ENCODE data around the gene MLXIPL. TPM values are rescaled to one million over a fixed set of nuclear protein-coding genes. Genes with fewer than 3 reads are reported as not detected.

MLXIPL gene
- total and polyA plus RNA-seq, 2 of the 8 experiments (the other 6 are each of a cell fraction or from before 2014, with no cell fraction given): 9.4 to 10.6 TPM

DNA sequence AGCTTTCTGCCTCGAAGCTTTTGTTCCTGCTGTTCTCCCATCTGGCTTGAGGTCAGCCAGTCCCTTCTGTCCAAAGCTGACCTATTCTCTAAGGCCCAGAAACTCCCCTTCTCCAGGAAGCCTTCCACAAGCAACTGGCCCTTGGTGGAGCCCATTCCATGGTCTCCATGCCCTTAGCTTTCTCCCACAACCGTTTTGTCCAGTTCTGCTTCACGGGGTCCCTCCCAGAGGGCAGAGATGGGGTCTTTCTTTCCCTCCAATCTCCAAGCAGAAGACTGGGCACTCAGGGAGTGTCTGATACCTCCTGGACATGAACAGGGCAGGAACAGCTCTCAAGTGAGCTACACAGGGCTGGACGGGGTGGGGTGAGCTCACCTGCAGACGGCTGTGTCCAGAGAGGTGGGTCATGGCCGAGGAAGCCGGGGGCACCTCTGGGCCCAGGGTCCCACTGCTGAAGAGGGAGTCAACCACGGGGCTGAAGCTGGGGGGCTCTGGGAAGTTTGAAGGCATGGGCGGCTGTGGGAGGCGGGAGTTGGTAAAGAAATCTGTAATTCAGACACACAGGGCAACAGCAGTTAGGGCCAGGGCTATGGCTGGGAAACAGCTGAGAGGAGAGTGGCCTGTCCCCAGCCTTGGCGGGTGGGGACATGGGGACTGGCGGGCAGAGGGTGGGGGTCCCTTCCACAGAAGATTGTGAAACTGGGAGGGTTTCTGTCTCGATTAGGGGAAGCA is 25.0 kb downstream of the MLXIPL start:
- Histone ChIP-seq H4K5ac (ENCODE audit: insufficient read length, low read depth, low read length) (no peak overlapping the region), H3K36me3 (ENCODE audit: control insufficient read depth in 2 of 4, insufficient read depth in 4 of 4, low read length in 3 of 4) (no peaks in the 10 kb centered on the region; a peak in 1 of 8 replicates), H3K14ac (ENCODE audit: insufficient read length) (no peak overlapping the region), H3K4ac (replicated peaks; ENCODE audit: insufficient read length, low read depth, low read length) (no peak overlapping the region), H3K4me1 (replicated peaks in 1 of 4; ENCODE audit: control insufficient read depth in 3 of 4, insufficient read depth in 4 of 4, low read length in 3 of 4) (peaks cover 0 to 14% (median 4%) of the 10 kb centered on the region in 4 experiments; a peak in 6 of 7 replicates), H3K23ac (ENCODE audit: insufficient read length) (no peak overlapping the region), H3K4me2 (ENCODE audit: insufficient read depth in 1 of 2, low read depth in 2 of 2, low read length in 2 of 2) (no peak overlapping the region), H3K27ac (ENCODE audit: low read depth, low read length) (no peak overlapping the region), H4K8ac (ENCODE audit: extremely low read depth, insufficient read depth, low read length) (no peak overlapping the region), H2BK120ac (replicated peaks; ENCODE audit: low read depth, low read length) (no peak overlapping the region), H3K27me3 (replicated peaks in 1 of 4; ENCODE audit: control insufficient read depth in 3 of 4, extremely low read depth in 1 of 4, insufficient read depth in 3 of 4, low read length in 3 of 4) (no peaks in the 10 kb centered on the region), H4K91ac (replicated peaks; ENCODE audit: insufficient read length, low read length) (no peak overlapping the region), H2AK5ac (ENCODE audit: low read depth, low read length) (no peak overlapping the region), H3K18ac (ENCODE audit: extremely low read depth, low read length) (no peak overlapping the region), H3K9ac (replicated peaks in 1 of 4; ENCODE audit: extremely low read depth in 1 of 4, low read depth in 3 of 4, low read length in 3 of 4) (no peak overlapping the region), H3K23me2 (ENCODE audit: low read depth, low read length) (peaks cover 6% of the 10 kb centered on the region; the same call in 1 of the 2 replicates), H3K79me2 (ENCODE audit: control insufficient read depth in 1 of 2, insufficient read depth in 2 of 2, low read length in 2 of 2) (no peaks in the 10 kb centered on the region), H3K4me3 (ENCODE audit: extremely low read depth in 1 of 4, insufficient read depth in 2 of 4, low read depth in 3 of 4, low read length in 4 of 4) (no peak overlapping the region), H2AFZ (ENCODE audit: low read length) (no peak overlapping the region), H2BK20ac (ENCODE audit: low read length) (no peak overlapping the region), H3K56ac (replicated peaks; ENCODE audit: insufficient read length, low read depth, low read length) (no peak overlapping the region), H2BK12ac (ENCODE audit: low read depth, low read length) (no peak overlapping the region), H2BK5ac (ENCODE audit: low read depth, low read length) (no peak overlapping the region), H3K79me1 (ENCODE audit: low read depth, low read length) (no peaks in the 10 kb centered on the region), H3K9me3 (ENCODE audit: insufficient read depth in 2 of 2, low read depth in 1 of 2, low read length in 1 of 2) (no peaks in the 10 kb centered on the region), H2BK15ac (ENCODE audit: low read length) (no peak overlapping the region), H4K20me1 (replicated peaks in 1 of 2; ENCODE audit: control insufficient read depth in 1 of 2, insufficient read depth in 2 of 2, low read length in 2 of 2) (peaks cover 0 to 4% of the 10 kb centered on the region in 2 experiments)
- 83% methylated on average over 13 of the region's 13 CpGs; no CpG with 5 or more reads in 1 of the 2 experiments for WGBS, 2 experiments (ENCODE audit: extremely low coverage in 1 of 2, insufficient coverage in 1 of 2, insufficient read length in 1 of 2, insufficient replicate concordance in 2 of 2, low coverage in 1 of 2, low lambda C conversion rate in 2 of 2, missing lambda C conversion rate in 1 of 2)
- FAIRE-seq (no peak), DNase-seq (ENCODE audit: low read depth in 1 of 2, low spot score in 2 of 2) (no peak)
- ChIA-PET CTCF (ENCODE audit: partially characterized antibody) (interaction anchor here (0.5 to 9.6 kb wide), 9 partner anchors 6 to 125 kb away, joined by 3 to 74 read pairs (median 3); no protein-coding TSS in a partner anchor), POLR2A (ENCODE audit: partially characterized antibody) (interaction anchor here (0.7 to 1.6 kb wide), 6 partner anchors 12 to 107 kb away, joined by 3 to 6 read pairs (median 3); partner anchors contain the start of genes BUD23 and DNAJC30)
- TF ChIP-seq BCL11A (IDR thresholded peaks at IDR 0.05; ENCODE audit: low read depth in 2 of 2, low read length in 2 of 2) (no peak), HDAC2 (IDR thresholded peaks at IDR 0.05; ENCODE audit: borderline replicate concordance in 1 of 2, low read depth in 2 of 2, low read length in 2 of 2) (no peak), FOSL1 (IDR thresholded peaks at IDR 0.05; ENCODE audit: insufficient read depth, low read depth, low read length) (no peak), TAF7 (optimal IDR thresholded peaks at IDR 0.05; ENCODE audit: borderline replicate concordance, low read depth, low read length) (no peak), SUZ12 (IDR thresholded peaks at IDR 0.05; ENCODE audit: low read length) (no peak), SAP30 (IDR thresholded peaks at IDR 0.05; ENCODE audit: insufficient read depth, insufficient replicate concordance, low read length) (no peak), GTF2F1 (IDR thresholded peaks at IDR 0.05; ENCODE audit: borderline replicate concordance, low read depth, low read length) (no peak), EP300 (IDR thresholded peaks at IDR 0.05; ENCODE audit: borderline replicate concordance in 1 of 2, low read depth in 2 of 2, low read length in 2 of 2) (no peak), SP2 (IDR thresholded peaks at IDR 0.05; ENCODE audit: low read length) (no peak), HDAC6 (IDR thresholded peaks at IDR 0.05; ENCODE audit: low read depth, low read length) (no peak), ASH2L (IDR thresholded peaks at IDR 0.05; ENCODE audit: low read length) (no peak)
